Upper lobe of left lung (tissue), 6 donors: Measurements from ENCODE around the gene SH2D6. TPM values are rescaled to one million over a fixed set of nuclear protein-coding genes. Genes with fewer than 3 reads are reported as not detected.

ENCODE experiments used
- ATAC-seq, 2 donors: fragments of 200-7000 bp; cut with Tn5 transposase; one replicate each; pipeline ENCODE4 v1.9.1; 2022; ENCODE audit warnings: mild to moderate bottlenecking in 2 of 2, moderate library complexity in 2 of 2; ENCODE audit not compliant: low FRiP score in 2 of 2
- DNase-seq, 2 donors: peaks; one replicate each; pipeline ENCODE4 v3.0.0-alpha.2; 2019 to 2020
- H3K27ac ChIP-seq, 4 donors: fragments of 200-600 bp; sonication (generic); one replicate each; pipeline ENCODE4 v1.5.1; 2016 to 2019
- H3K27me3 ChIP-seq, 4 donors: fragments of 200-600 bp; sonication (generic); one replicate each; pipeline ENCODE4 v1.5.1; 2017 to 2019
- H3K36me3 ChIP-seq, 4 donors: fragments of 200-600 bp; sonication (generic); one replicate each; pipeline ENCODE4 v1.5.1; 2016 to 2019
- H3K4me1 ChIP-seq, 4 donors: fragments of 200-600 bp; sonication (generic); one replicate each; pipeline ENCODE4 v1.5.1; 2018 to 2019
- H3K4me3 ChIP-seq, 4 donors: fragments of 200-600 bp; sonication (generic); one replicate each; pipeline ENCODE4 v1.5.1; 2017 to 2019; ENCODE audit warnings: mild to moderate bottlenecking in 2 of 4, moderate library complexity in 1 of 4
- H3K9me3 ChIP-seq, 4 donors: fragments of 200-600 bp; sonication (generic); one replicate each; pipeline ENCODE4 v1.5.1; 2018 to 2019
- CTCF ChIP-seq, 6 experiments: fragments of 450-650 bp in 4 of 6; fragments of 200-600 bp in 2 of 6; sonication (generic) in 2 of 6; IDR thresholded peaks; one replicate each; pipeline ENCODE4 v1.5.1; 2016 to 2019; ENCODE audit warnings: antibody characterized with exemption in 6 of 6
- EP300 ChIP-seq, 4 donors: sonication (generic); formaldehyde crosslinking; IDR thresholded peaks; one replicate each; pipeline ENCODE4 v1.5.1; 2017; ENCODE audit warnings: antibody characterized with exemption in 4 of 4, control low read depth in 2 of 4
- POLR2A ChIP-seq, 4 donors: fragments of 450-650 bp; IDR thresholded peaks; one replicate each; pipeline ENCODE4 v1.5.1; 2016 to 2017; ENCODE audit warnings: antibody characterized with exemption in 4 of 4, mild to moderate bottlenecking in 2 of 4
- POLR2AphosphoS5 ChIP-seq, 2 donors: sonication (generic); formaldehyde crosslinking; IDR thresholded peaks; one replicate each; pipeline ENCODE4 v1.5.1; 2017; ENCODE audit warnings: antibody characterized with exemption in 2 of 2
- WGBS, 2 donors: methylation state at CpG; one replicate each; pipeline ENCODE4 v1.1.5; 2017 to 2018; 5-methylcytosine and 5-hydroxymethylcytosine counted together
- total RNA-seq, 6 donors: library from RNA; depleted of rRNA in 4 of 6; stranded (reverse); fragments of >200 nt in 4 of 6; gene quantifications; one replicate each; pipeline versions ENCODE4 v1.1.0 to v1.2.1, GENCODE V29; 2016 to 2021
- donor health status: DM: no; HTN: no; CAD: no; lungs with moderate emphysema.
- donor health status: DM: no; HTN: yes; CAD: no; lungs with severe emphysema.

The SH2D6 gene
- total RNA-seq, 6 donors from 2014 or later = 0.51 TPM; not detected in 5

- no peak for ATAC-seq
- no peak overlapping the region for H3K27ac ChIP-seq
- 78 to 89% methylated on average over 6 of the region's 6 CpGs for WGBS, 2 donors
These were observed 39.4 kb downstream of the SH2D6 start for GRCh38 chr2:85457877-85458316.

GRCh38 chr2:85458601-85459563, 40.4 kb downstream of the SH2D6 start:
- no peaks in the 10 kb centered on the region for H3K27me3 ChIP-seq
- DNase-seq = no peak
- ATAC-seq = no peak
- no peak overlapping the region for H3K27ac ChIP-seq
- no peaks in the 10 kb centered on the region for H3K4me1 ChIP-seq
- H3K4me3 ChIP-seq = no peak overlapping the region
- TF ChIP-seq POLR2A (IDR thresholded peaks at IDR 0.05) = no peak
- TF ChIP-seq POLR2AphosphoS5 (IDR thresholded peaks at IDR 0.05) = no peak
- TF ChIP-seq EP300 (IDR thresholded peaks at IDR 0.05) = no peak
- no peak for TF ChIP-seq CTCF (IDR thresholded peaks at IDR 0.05)
- WGBS, 2 donors = 81 to 82% methylated on average over 11 to 12 of the region's 12 CpGs
- no peaks in the 10 kb centered on the region for H3K9me3 ChIP-seq
- H3K36me3 ChIP-seq = no peaks in the 10 kb centered on the region

More at GRCh38 chr2:85457877-85458316, 39.4 kb downstream of the SH2D6 start:
- Histone ChIP-seq H3K36me3 (no peaks in the 10 kb centered on the region), H3K4me3 (no peak overlapping the region), H3K27me3 (no peaks in the 10 kb centered on the region), H3K9me3 (no peaks in the 10 kb centered on the region), H3K4me1 (no peaks in the 10 kb centered on the region)
- TF ChIP-seq POLR2A (IDR thresholded peaks at IDR 0.05) (no peak), EP300 (IDR thresholded peaks at IDR 0.05) (no peak), CTCF (IDR thresholded peaks at IDR 0.05) (no peak), POLR2AphosphoS5 (IDR thresholded peaks at IDR 0.05) (no peak)
- DNase-seq = no peak

- H3K9me3 ChIP-seq = no peaks in the 10 kb centered on the region
- 94 to 100% methylated on average over 1 of the region's 1 CpG for WGBS, 2 donors
- H3K27ac ChIP-seq = no peak overlapping the region
- no peak overlapping the region for H3K4me3 ChIP-seq
- H3K36me3 ChIP-seq = no peaks in the 10 kb centered on the region
- DNase-seq (no peak), ATAC-seq (no peak)
- no peak for TF ChIP-seq POLR2A (IDR thresholded peaks at IDR 0.05)
- TF ChIP-seq EP300 (IDR thresholded peaks at IDR 0.05) = no peak
- no peak for TF ChIP-seq POLR2AphosphoS5 (IDR thresholded peaks at IDR 0.05)
- TF ChIP-seq CTCF (IDR thresholded peaks at IDR 0.05) = no peak
- H3K4me1 ChIP-seq = no peaks in the 10 kb centered on the region
- no peaks in the 10 kb centered on the region for H3K27me3 ChIP-seq
These were observed 41.3 kb downstream of the SH2D6 start for GRCh38 chr2:85459771-85460170.

GRCh38 chr2:85462322-85462721, 43.8 kb downstream of the SH2D6 start:
- DNase-seq (no peak), ATAC-seq (no peak)
- H3K4me3 ChIP-seq = no peak overlapping the region
- 91 to 100% methylated on average over 2 of the region's 2 CpGs for WGBS, 2 donors
- H3K27ac ChIP-seq = no peak overlapping the region
- no peaks in the 10 kb centered on the region for H3K27me3 ChIP-seq
- no peaks in the 10 kb centered on the region for H3K36me3 ChIP-seq
- H3K9me3 ChIP-seq = no peaks in the 10 kb centered on the region
- no peaks in the 10 kb centered on the region for H3K4me1 ChIP-seq
- no peak for TF ChIP-seq CTCF (IDR thresholded peaks at IDR 0.05)
